ENCODE measurements around the gene TALDO1. TPM values are rescaled to one million over a fixed set of nuclear protein-coding genes. Genes with fewer than 3 reads are reported as not detected.

The TALDO1 gene
- total and polyA plus RNA-seq, 2 of the 8 experiments (the other 6 are each of a cell fraction or from before 2014, with no cell fraction given) = 265 to 308 TPM

DNA sequence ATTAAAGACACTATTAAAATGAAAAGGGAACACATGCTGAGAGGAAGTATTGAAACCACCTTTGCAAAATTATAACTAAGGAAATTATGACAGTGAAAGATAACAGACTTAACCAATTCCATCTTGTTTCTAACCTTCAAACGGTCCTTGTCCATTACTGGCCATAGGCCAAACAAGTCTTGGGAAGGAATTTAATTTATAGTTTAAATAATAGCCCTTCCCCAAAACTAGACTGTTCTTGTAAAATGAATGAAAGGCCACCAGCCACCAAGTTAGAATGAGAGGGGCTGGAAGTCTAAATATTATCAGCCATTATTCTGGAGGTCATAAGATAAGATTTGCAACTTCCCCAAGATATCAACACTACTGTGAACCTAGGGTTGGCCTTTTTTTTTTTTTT is 1.8 kb upstream of the TALDO1 start (continued):
- TF ChIP-seq, protein P1, sequence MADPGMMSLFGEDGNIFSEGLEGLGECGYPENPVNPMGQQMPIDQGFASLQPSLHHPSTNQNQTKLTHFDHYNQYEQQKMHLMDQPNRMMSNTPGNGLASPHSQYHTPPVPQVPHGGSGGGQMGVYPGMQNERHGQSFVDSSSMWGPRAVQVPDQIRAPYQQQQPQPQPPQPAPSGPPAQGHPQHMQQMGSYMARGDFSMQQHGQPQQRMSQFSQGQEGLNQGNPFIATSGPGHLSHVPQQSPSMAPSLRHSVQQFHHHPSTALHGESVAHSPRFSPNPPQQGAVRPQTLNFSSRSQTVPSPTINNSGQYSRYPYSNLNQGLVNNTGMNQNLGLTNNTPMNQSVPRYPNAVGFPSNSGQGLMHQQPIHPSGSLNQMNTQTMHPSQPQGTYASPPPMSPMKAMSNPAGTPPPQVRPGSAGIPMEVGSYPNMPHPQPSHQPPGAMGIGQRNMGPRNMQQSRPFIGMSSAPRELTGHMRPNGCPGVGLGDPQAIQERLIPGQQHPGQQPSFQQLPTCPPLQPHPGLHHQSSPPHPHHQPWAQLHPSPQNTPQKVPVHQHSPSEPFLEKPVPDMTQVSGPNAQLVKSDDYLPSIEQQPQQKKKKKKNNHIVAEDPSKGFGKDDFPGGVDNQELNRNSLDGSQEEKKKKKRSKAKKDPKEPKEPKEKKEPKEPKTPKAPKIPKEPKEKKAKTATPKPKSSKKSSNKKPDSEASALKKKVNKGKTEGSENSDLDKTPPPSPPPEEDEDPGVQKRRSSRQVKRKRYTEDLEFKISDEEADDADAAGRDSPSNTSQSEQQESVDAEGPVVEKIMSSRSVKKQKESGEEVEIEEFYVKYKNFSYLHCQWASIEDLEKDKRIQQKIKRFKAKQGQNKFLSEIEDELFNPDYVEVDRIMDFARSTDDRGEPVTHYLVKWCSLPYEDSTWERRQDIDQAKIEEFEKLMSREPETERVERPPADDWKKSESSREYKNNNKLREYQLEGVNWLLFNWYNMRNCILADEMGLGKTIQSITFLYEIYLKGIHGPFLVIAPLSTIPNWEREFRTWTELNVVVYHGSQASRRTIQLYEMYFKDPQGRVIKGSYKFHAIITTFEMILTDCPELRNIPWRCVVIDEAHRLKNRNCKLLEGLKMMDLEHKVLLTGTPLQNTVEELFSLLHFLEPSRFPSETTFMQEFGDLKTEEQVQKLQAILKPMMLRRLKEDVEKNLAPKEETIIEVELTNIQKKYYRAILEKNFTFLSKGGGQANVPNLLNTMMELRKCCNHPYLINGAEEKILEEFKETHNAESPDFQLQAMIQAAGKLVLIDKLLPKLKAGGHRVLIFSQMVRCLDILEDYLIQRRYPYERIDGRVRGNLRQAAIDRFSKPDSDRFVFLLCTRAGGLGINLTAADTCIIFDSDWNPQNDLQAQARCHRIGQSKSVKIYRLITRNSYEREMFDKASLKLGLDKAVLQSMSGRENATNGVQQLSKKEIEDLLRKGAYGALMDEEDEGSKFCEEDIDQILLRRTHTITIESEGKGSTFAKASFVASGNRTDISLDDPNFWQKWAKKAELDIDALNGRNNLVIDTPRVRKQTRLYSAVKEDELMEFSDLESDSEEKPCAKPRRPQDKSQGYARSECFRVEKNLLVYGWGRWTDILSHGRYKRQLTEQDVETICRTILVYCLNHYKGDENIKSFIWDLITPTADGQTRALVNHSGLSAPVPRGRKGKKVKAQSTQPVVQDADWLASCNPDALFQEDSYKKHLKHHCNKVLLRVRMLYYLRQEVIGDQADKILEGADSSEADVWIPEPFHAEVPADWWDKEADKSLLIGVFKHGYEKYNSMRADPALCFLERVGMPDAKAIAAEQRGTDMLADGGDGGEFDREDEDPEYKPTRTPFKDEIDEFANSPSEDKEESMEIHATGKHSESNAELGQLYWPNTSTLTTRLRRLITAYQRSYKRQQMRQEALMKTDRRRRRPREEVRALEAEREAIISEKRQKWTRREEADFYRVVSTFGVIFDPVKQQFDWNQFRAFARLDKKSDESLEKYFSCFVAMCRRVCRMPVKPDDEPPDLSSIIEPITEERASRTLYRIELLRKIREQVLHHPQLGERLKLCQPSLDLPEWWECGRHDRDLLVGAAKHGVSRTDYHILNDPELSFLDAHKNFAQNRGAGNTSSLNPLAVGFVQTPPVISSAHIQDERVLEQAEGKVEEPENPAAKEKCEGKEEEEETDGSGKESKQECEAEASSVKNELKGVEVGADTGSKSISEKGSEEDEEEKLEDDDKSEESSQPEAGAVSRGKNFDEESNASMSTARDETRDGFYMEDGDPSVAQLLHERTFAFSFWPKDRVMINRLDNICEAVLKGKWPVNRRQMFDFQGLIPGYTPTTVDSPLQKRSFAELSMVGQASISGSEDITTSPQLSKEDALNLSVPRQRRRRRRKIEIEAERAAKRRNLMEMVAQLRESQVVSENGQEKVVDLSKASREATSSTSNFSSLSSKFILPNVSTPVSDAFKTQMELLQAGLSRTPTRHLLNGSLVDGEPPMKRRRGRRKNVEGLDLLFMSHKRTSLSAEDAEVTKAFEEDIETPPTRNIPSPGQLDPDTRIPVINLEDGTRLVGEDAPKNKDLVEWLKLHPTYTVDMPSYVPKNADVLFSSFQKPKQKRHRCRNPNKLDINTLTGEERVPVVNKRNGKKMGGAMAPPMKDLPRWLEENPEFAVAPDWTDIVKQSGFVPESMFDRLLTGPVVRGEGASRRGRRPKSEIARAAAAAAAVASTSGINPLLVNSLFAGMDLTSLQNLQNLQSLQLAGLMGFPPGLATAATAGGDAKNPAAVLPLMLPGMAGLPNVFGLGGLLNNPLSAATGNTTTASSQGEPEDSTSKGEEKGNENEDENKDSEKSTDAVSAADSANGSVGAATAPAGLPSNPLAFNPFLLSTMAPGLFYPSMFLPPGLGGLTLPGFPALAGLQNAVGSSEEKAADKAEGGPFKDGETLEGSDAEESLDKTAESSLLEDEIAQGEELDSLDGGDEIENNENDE (IDR thresholded peaks at IDR 0.05; ENCODE audit: insufficient replicate concordance, low read length) = no peak
- TF ChIP-seq SUZ12 (IDR thresholded peaks at IDR 0.05; ENCODE audit: low read length) = no peak
- TF ChIP-seq KDM5A (IDR thresholded peaks at IDR 0.05; ENCODE audit: low read length) = no peak

Measured in H1 (cell line).